GM18870 (cell line): ENCODE results near the gene CPLX3.
"Not testable (repeated sequence)": the region's sequence is repeated elsewhere in the genome, so short reads cannot be mapped to it uniquely, and the experiment has no call there.

ENCODE experiments used
- ATAC-seq: cut with Tn5 transposase; IDR thresholded peaks from one replicate; pipeline ENCODE4 v1.9.1; 2021; ENCODE audit warnings: moderate library complexity; ENCODE audit not compliant: unreplicated experiment

CPLX3 gene

GRCh38 chr15:74826364-74826819 is at the start of gene CPLX3:
Gene CPLX3 (plus strand): TSS chr15:74826627. CDS start chr15:74826704, 77 bp downstream.
- ATAC-seq: no peak

- peak; percentile 37 for ATAC-seq
Measured at GRCh38 chr15:74776821-74777768, 49.3 kb upstream of the CPLX3 start.

- ATAC-seq: no peak
Measured at GRCh38 chr15:74777769-74778598, 48.4 kb upstream of the CPLX3 start.

GRCh38 chr15:74778599-74778970 is 47.8 kb upstream of the CPLX3 start:
- ATAC-seq: no peak

GRCh38 chr15:74779162-74779648 is 47.2 kb upstream of the CPLX3 start:
- ATAC-seq: no peak

GRCh38 chr15:74780523-74781430 is 45.6 kb upstream of the CPLX3 start:
- no peak for ATAC-seq

GRCh38 chr15:74781431-74782258 is 44.8 kb upstream of the CPLX3 start, which contains the start of gene CSK:
Gene CSK (plus strand): TSS chr15:74782080. CDS start chr15:74798298, 16,218 bp downstream.
- no peak for ATAC-seq

- no peak for ATAC-seq
Measured at GRCh38 chr15:74782259-74783071, 44.0 kb upstream of the CPLX3 start.

- no peak for ATAC-seq
Measured at GRCh38 chr15:74783072-74783807, 43.2 kb upstream of the CPLX3 start.

- no peak for ATAC-seq
Measured at GRCh38 chr15:74783808-74784175, 42.6 kb upstream of the CPLX3 start.

GRCh38 chr15:74784426-74785193 is 41.8 kb upstream of the CPLX3 start:
- ATAC-seq: no peak

- no peak for ATAC-seq
Measured at GRCh38 chr15:74785194-74786032, 41.0 kb upstream of the CPLX3 start.

GRCh38 chr15:74786081-74786480 is 40.3 kb upstream of the CPLX3 start:
- not testable (repeated sequence) for ATAC-seq

- no peak for ATAC-seq
Measured at GRCh38 chr15:74786551-74787165, 39.8 kb upstream of the CPLX3 start.

GRCh38 chr15:74787251-74788041 is 39.0 kb upstream of the CPLX3 start:
- peak; percentile 40 for ATAC-seq
